Smooth muscle cell of trachea (primary cell): ENCODE measurements around the gene VRK1. TPM values are rescaled to one million over a fixed set of nuclear protein-coding genes. Genes with fewer than 3 reads are reported as not detected.

Experiments used
- total RNA-seq: library from RNA; depleted of rRNA; stranded (reverse); fragments of >200 nt; gene quantifications from 2 replicates; pipeline ENCODE4 v1.2.1, GENCODE V29; 2014

VRK1 gene, protein sequence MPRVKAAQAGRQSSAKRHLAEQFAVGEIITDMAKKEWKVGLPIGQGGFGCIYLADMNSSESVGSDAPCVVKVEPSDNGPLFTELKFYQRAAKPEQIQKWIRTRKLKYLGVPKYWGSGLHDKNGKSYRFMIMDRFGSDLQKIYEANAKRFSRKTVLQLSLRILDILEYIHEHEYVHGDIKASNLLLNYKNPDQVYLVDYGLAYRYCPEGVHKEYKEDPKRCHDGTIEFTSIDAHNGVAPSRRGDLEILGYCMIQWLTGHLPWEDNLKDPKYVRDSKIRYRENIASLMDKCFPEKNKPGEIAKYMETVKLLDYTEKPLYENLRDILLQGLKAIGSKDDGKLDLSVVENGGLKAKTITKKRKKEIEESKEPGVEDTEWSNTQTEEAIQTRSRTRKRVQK
- 18.2 and 38.4 TPM in 2 replicates for total RNA-seq

DNA sequence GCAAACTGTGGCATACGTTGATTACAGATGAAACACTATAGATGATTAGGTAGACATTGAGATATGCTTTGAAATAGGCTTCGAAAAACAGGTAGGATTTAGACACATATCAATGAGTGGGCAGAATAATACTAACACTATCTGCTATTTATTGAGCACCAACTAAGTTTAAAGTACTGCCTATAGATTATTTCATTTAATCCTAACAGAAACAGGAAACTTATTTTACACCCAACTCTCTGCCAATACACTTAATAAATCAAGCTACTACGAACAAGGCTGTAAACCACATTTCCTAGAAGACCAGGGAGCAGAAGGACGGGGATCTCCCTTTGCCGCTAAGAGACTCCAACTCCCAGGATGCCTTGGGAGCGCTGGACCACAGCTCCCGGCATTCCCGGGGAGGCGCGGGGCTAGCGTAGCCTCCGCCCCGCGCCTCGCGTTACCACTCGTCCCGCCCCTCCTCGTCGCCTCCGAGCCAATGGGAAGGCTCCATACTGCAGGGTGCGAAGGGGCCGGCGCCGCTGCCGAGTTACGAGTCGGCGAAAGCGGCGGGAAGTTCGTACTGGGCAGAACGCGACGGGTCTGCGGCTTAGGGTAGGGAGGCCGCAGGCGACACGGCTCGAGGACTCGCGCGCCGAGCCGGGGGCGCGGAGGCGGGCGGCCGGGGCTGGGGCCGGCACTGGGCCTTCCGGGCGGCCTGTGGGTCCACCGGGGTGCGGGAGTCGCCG, at the start of gene VRK1:
Gene VRK1, plus strand, starts transcription at position 532 of the 731 bp plus-strand sequence. CDS start 36,090 bp downstream, outside the sequence.

